ENCODE data around the gene SLC25A30. TPM values are rescaled to one million over a fixed set of nuclear protein-coding genes. Genes with fewer than 3 reads are reported as not detected.
A peak's percentile ranks its signal among the peaks of the same experiment; 100 is the strongest.

SLC25A30 gene
- total and polyA plus RNA-seq, 2 of the 13 experiments (the other 11 are each of a cell fraction or from before 2014, with no cell fraction given): 19.6 to 22.5 TPM

DNA sequence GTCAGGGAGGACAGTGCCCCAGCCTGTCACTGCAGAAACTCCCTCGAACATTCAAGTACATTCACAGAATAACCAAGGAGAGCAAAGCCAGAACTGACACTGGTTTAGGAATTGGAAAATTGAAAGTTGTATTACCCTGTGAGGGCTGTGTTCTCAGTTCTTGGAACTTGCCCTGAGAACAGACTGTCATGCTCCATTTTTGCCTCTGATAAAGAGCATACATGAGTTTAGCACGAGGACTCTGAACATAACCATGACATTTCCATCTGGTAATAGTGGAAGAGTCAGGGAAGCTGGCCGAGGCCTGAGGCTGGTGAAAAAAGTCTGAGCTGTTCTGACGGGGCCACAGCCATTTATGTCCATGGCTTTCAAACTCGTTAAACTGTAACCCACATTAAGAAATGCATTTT lies 15.2 kb upstream of the SLC25A30 start (continued):
- TF ChIP-seq ZNF607 (CRISPR knock-in tag; IDR thresholded peaks at IDR 0.05; ENCODE audit: borderline replicate concordance) (0 out of 2 replicates have a peak, but pooled peaks have one; percentile 36), ZFY (CRISPR knock-in tag; IDR thresholded peaks at IDR 0.05) (peak; percentile 20), ETV6 (CRISPR knock-in tag; conservative IDR thresholded peaks at IDR 0.05) (no peak), RNF2 (conservative IDR thresholded peaks at IDR 0.05; ENCODE audit: low read depth) (0 out of 2 replicates have a peak, but pooled peaks have one; percentile 37), ARID4A (CRISPR knock-in tag; IDR thresholded peaks at IDR 0.05; ENCODE audit: borderline replicate concordance) (no peak), ZBTB38 (CRISPR knock-in tag; IDR thresholded peaks at IDR 0.05) (no peak), ZNF670 (CRISPR knock-in tag; IDR thresholded peaks at IDR 0.05; ENCODE audit: borderline replicate concordance) (no peak), RCOR2 (CRISPR knock-in tag; IDR thresholded peaks at IDR 0.05) (no peak), TARDBP (CRISPR knock-in tag; IDR thresholded peaks at IDR 0.05) (peak; percentile 60; the same call in 1 of the 2 replicates), RBM39 (IDR thresholded peaks at IDR 0.05; ENCODE audit: low read depth, low read length, poor library complexity, severe bottlenecking) (no peak), SMARCC2 (IDR thresholded peaks at IDR 0.05) (no peak), KLF9 (CRISPR knock-in tag; IDR thresholded peaks at IDR 0.05; ENCODE audit: low read depth) (no peak), ZNF354B (CRISPR knock-in tag; IDR thresholded peaks at IDR 0.05) (0 out of 2 replicates have a peak, but pooled peaks have one; percentile 31), ARID2 (CRISPR knock-in tag; IDR thresholded peaks at IDR 0.05; ENCODE audit: borderline replicate concordance) (0 out of 2 replicates have a peak, but pooled peaks have one; percentile 25), CENPBD1 (CRISPR knock-in tag; IDR thresholded peaks at IDR 0.05; ENCODE audit: borderline replicate concordance, low read depth) (no peak), TBX2 (CRISPR knock-in tag; IDR thresholded peaks at IDR 0.05; ENCODE audit: borderline replicate concordance) (peak; percentile 60), ZNF143 (CRISPR knock-in tag; IDR thresholded peaks at IDR 0.05) (no peak), ERF (CRISPR knock-in tag; IDR thresholded peaks at IDR 0.05) (no peak), KDM4B (CRISPR knock-in tag; IDR thresholded peaks at IDR 0.05) (no peak), ZNF530 (CRISPR knock-in tag; IDR thresholded peaks at IDR 0.05; ENCODE audit: low read depth) (no peak), TRIM22 (IDR thresholded peaks at IDR 0.05) (no peak), ZNF451 (CRISPR knock-in tag; IDR thresholded peaks at IDR 0.05) (no peak), TBL1XR1 (IDR thresholded peaks at IDR 0.05; ENCODE audit: borderline replicate concordance, low read length, partially characterized antibody) (no peak)
- TF ChIP-seq, protein P1, sequence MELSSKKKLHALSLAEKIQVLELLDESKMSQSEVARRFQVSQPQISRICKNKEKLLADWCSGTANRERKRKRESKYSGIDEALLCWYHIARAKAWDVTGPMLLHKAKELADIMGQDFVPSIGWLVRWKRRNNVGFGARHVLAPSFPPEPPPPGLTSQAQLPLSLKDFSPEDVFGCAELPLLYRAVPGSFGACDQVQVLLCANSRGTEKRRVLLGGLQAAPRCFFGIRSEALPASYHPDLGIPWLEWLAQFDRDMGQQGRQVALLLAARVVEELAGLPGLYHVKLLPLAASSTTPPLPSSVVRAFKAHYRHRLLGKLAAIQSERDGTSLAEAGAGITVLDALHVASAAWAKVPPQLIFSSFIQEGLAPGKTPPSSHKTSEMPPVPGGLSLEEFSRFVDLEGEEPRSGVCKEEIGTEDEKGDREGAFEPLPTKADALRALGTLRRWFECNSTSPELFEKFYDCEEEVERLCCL (CRISPR knock-in tag; IDR thresholded peaks at IDR 0.05; ENCODE audit: borderline replicate concordance): no peak
- TF ChIP-seq, protein P2, sequence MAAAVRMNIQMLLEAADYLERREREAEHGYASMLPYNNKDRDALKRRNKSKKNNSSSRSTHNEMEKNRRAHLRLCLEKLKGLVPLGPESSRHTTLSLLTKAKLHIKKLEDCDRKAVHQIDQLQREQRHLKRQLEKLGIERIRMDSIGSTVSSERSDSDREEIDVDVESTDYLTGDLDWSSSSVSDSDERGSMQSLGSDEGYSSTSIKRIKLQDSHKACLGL (CRISPR knock-in tag; IDR thresholded peaks at IDR 0.05): no peak

Data from HepG2 (cell line).